AG08396 (cell line): ENCODE measurements around the gene MT1A.
A peak's percentile ranks its signal among the peaks of the same experiment; 100 is the strongest.
"Not testable (repeated sequence)": the region's sequence is repeated elsewhere in the genome, so short reads cannot be mapped to it uniquely, and the experiment has no call there.

Experiments used
- DNase-seq: peaks from one replicate; pipeline ENCODE4 v3.0.0; 2012; ENCODE audit warnings: low spot score, mixed read lengths

MT1A gene

GRCh38 chr16:56657555-56658326 is 19.3 kb downstream of the MT1A start, which contains the start of gene MT1F:
Gene MT1F, plus strand, starts transcription at chr16:56657959. Its CDS starts 100 bp downstream, at chr16:56658059.
- DNase-seq, result peak; percentile 39

- no peak for DNase-seq
Measured at GRCh38 chr16:56658327-56658875, 19.9 kb downstream of the MT1A start.

- DNase-seq, result no peak
Measured at GRCh38 chr16:56662357-56663354, 24.2 kb downstream of the MT1A start.

- DNase-seq, result no peak
Measured at GRCh38 chr16:56664506-56664905, 26.0 kb downstream of the MT1A start.

GRCh38 chr16:56665286-56666261 is 27.1 kb downstream of the MT1A start:
- not testable (repeated sequence) for DNase-seq

- no peak for DNase-seq
Measured at GRCh38 chr16:56667581-56668571, 29.4 kb downstream of the MT1A start, which contains the start of gene MT1G. Gene MT1G, minus strand, starts transcription at chr16:56668065. Its CDS starts 72 bp downstream, at chr16:56667993.

- DNase-seq, result no peak
Measured at GRCh38 chr16:56669005-56669839, 30.8 kb downstream of the MT1A start, which contains the start of gene MT1H. Gene MT1H, plus strand, starts transcription at chr16:56669814. Its CDS starts 71 bp downstream, at chr16:56669885.

- DNase-seq, result no peak
Measured at GRCh38 chr16:56669840-56670619, 31.6 kb downstream of the MT1A start.

- DNase-seq, result no peak
Measured at GRCh38 chr16:56670620-56670934, 32.1 kb downstream of the MT1A start.

GRCh38 chr16:56671691-56672090 is 33.2 kb downstream of the MT1A start:
- not testable (repeated sequence) for DNase-seq

GRCh38 chr16:56672171-56672570 is 33.7 kb downstream of the MT1A start:
- DNase-seq, result not testable (repeated sequence)

GRCh38 chr16:56672761-56673536 is 34.5 kb downstream of the MT1A start:
- DNase-seq, result no peak

- DNase-seq, result no peak
Measured at GRCh38 chr16:56673921-56674320, 35.5 kb downstream of the MT1A start.

GRCh38 chr16:56674570-56674969 is 36.1 kb downstream of the MT1A start:
- DNase-seq, result not testable (repeated sequence)

- DNase-seq, result no peak
Measured at GRCh38 chr16:56675685-56676210, 37.3 kb downstream of the MT1A start.

GRCh38 chr16:56677474-56677873 is 39.0 kb downstream of the MT1A start:
- DNase-seq, result no peak
